HUES64 (cell line): ENCODE data around the gene INMT. TPM values are rescaled to one million over a fixed set of nuclear protein-coding genes. Genes with fewer than 3 reads are reported as not detected.

Experiments
- H3K27ac ChIP-seq: 2 replicates; pipeline ENCODE4 v1.7.0; 2013; ENCODE audit warnings: low read depth, low read length, inconsistent platforms
- H3K27me3 ChIP-seq: 2 replicates; pipeline ENCODE4 v1.6.1; 2013; ENCODE audit warnings: mild to moderate bottlenecking, low read length; ENCODE audit not compliant: insufficient read depth
- H3K36me3 ChIP-seq: 2 replicates; pipeline ENCODE4 v1.6.1; 2013; ENCODE audit warnings: mild to moderate bottlenecking, low read length; ENCODE audit not compliant: insufficient read depth
- H3K4me1 ChIP-seq: 2 replicates; pipeline ENCODE4 v1.6.1; 2013; ENCODE audit warnings: mild to moderate bottlenecking, low read length, moderate library complexity; ENCODE audit not compliant: insufficient read depth
- H3K4me3 ChIP-seq: 2 replicates; pipeline ENCODE4 v1.5.1; 2013; ENCODE audit warnings: mild to moderate bottlenecking, low read length, moderate library complexity
- H3K9ac ChIP-seq: 2 replicates; pipeline ENCODE4 v1.6.1; 2013; ENCODE audit warnings: mild to moderate bottlenecking, low read depth, low read length
- H3K9me3 ChIP-seq: 2 replicates; pipeline ENCODE4 v1.6.1; 2013; ENCODE audit warnings: low read depth, low read length; ENCODE audit not compliant: insufficient read depth
- WGBS: fragments of 150-250, 120-280 bp; methylation state at CpG from one replicate; pipeline ENCODE4 v1.1.7; 2013; ENCODE audit warnings: missing lambda C conversion rate; 5-methylcytosine and 5-hydroxymethylcytosine counted together
- polyA plus RNA-seq, 2 experiments: library from polyadenylated mRNA; stranded (reverse); fragments of 50-300 nt; gene quantifications; one replicate each; pipeline ENCODE4 v1.2.3, GENCODE V29; 2013

Gene INMT
- polyA plus RNA-seq (2013, experiment 1 of 2), result 0.25 TPM
- polyA plus RNA-seq (2013, experiment 2 of 2), result 0.51 TPM

- Histone ChIP-seq H3K4me3 (no peak within 1 kb of the TSS), H3K27ac (no peak within 1 kb of the TSS), H3K9me3 (no peaks in the 10 kb centered on the region), H3K36me3 (no peaks in the 10 kb centered on the region), H3K9ac (no peak within 1 kb of the TSS), H3K27me3 (no peaks in the 10 kb centered on the region), H3K4me1 (no peaks in the 10 kb centered on the region)
- WGBS, result 78% methylated on average over 6 of the region's 6 CpGs
Measured at GRCh38 chr7:30751696-30752273, at the start of gene INMT. Gene INMT, plus strand, starts transcription at chr7:30752135. Its CDS starts 16 bp downstream, at chr7:30752151.

- Histone ChIP-seq H3K4me1 (peaks cover 15% of the 10 kb centered on the region), H3K27me3 (no peaks in the 10 kb centered on the region), H3K4me3 (no peak overlapping the region), H3K36me3 (no peaks in the 10 kb centered on the region), H3K9me3 (no peaks in the 10 kb centered on the region), H3K9ac (no peak overlapping the region), H3K27ac (no peak overlapping the region)
- 100% methylated on average over 1 of the region's 1 CpG for WGBS
Measured at GRCh38 chr7:30702200-30702599, 49.7 kb upstream of the INMT start.

- WGBS, result 87% methylated on average over 4 of the region's 4 CpGs
- no peak overlapping the region for H3K9ac ChIP-seq
- H3K4me3 ChIP-seq, result no peak overlapping the region
- no peak overlapping the region for H3K27ac ChIP-seq
- no peaks in the 10 kb centered on the region for H3K27me3 ChIP-seq
- H3K4me1 ChIP-seq, result peaks cover 15% of the 10 kb centered on the region
- H3K9me3 ChIP-seq, result no peaks in the 10 kb centered on the region
- no peaks in the 10 kb centered on the region for H3K36me3 ChIP-seq
Measured at GRCh38 chr7:30703756-30704155, 48.2 kb upstream of the INMT start.

DNA sequence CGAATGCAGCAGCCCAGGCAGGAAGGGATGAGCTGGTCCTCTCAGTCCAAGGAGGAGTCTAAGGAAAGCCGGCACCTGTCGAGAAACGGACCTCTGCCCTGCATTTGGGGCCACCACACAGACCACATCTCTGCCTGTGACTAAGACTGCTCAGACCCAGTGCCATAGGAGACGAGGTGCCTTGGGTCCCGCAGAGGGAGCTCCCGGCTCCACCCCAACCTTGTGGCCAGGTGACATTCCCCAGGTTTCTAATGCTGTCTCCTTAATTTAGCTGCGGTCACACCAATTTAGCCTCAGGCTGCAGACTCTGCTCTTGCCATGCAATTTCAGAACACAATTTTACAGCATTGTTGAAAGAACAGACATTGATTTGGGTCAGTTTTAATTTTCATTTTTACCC lies 46.9 kb upstream of the INMT start:
- Histone ChIP-seq H3K9me3 (no peaks in the 10 kb centered on the region), H3K4me1 (peaks cover 21% of the 10 kb centered on the region), H3K27me3 (no peaks in the 10 kb centered on the region), H3K27ac (no peak overlapping the region), H3K36me3 (no peaks in the 10 kb centered on the region), H3K9ac (no peak overlapping the region), H3K4me3 (no peak overlapping the region)
- 91% methylated on average over 8 of the region's 8 CpGs for WGBS

DNA sequence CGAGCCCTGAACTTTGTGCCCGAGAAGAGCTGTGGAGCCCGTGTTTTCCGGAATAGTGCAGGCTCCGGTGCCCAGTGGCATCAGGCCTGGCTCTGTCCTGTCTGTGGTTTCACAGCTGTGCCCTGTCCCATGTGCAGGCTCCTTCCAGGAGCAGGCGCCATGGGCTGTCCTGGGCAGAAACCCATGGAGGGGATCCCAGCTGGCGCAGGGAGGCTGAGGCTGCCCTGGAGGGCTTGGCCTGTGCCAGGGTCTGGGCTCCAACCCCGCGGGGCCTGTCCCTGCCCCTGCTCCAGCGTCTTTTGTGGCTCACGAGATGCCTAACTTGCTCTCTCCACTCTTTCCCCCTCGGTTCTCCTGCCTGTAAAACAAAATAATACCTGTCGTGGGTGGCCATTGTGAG lies 46.3 kb upstream of the INMT start:
- no peaks in the 10 kb centered on the region for H3K36me3 ChIP-seq
- H3K4me1 ChIP-seq, result peaks cover 18% of the 10 kb centered on the region
- H3K4me3 ChIP-seq, result no peak overlapping the region
- H3K9ac ChIP-seq, result no peak overlapping the region
- H3K27me3 ChIP-seq, result no peaks in the 10 kb centered on the region
- WGBS, result 91% methylated on average over 13 of the region's 13 CpGs
- no peaks in the 10 kb centered on the region for H3K9me3 ChIP-seq
- H3K27ac ChIP-seq, result no peak overlapping the region

DNA sequence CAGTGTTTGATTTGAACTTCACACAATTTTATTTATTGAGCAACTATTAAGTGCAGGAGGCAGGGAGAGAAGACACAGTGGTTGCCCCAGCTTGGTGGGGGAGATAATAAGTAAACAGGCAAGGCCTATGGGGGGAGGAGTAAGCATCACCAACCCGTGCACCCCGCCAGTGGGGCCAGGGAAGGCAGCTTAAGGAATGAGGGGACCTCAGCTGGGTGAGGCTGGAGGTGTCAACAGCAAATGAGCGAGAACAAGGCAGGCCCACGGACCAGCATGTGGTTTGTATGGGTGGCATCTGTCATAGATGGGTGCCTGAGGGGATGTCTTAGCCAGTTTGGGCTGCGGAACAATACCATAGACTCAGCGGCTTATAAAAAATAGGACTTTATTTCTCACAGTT lies 45.6 kb upstream of the INMT start:
- Histone ChIP-seq H3K4me3 (no peak overlapping the region), H3K9me3 (no peaks in the 10 kb centered on the region), H3K27ac (no peak overlapping the region), H3K27me3 (no peaks in the 10 kb centered on the region), H3K4me1 (peaks cover 10% of the 10 kb centered on the region), H3K9ac (no peak overlapping the region), H3K36me3 (no peaks in the 10 kb centered on the region)
- 91% methylated on average over 6 of the region's 6 CpGs for WGBS

DNA sequence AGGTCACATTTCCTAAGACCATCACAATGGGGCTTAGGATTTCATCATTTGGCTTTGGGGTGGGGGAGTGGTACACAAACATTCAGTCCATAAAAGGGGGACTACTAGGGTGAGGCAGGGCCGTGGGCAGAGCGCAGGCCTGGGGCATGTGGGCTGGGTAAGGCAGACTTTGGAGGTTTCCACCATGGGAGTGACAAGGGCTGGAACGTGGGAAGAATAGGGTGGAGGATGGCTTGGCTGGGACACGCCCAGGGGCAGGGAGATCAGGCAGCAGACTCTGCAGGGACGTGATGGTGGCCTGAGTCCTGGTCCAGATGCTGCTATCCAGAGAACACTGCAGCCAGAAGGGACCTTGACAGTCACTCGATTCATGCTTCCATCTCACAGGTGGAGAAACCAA lies 45.0 kb upstream of the INMT start:
- no peaks in the 10 kb centered on the region for H3K27me3 ChIP-seq
- 83% methylated on average over 6 of the region's 6 CpGs for WGBS
- no peak overlapping the region for H3K4me3 ChIP-seq

GRCh38 chr7:30707391-30708357 lies 44.3 kb upstream of the INMT start:
- H3K9me3 ChIP-seq, result no peaks in the 10 kb centered on the region
- 87% methylated on average over 15 of the region's 16 CpGs for WGBS
- H3K9ac ChIP-seq, result no peak overlapping the region
- no peaks in the 10 kb centered on the region for H3K27me3 ChIP-seq
- no peak overlapping the region for H3K4me3 ChIP-seq
- no peaks in the 10 kb centered on the region for H3K36me3 ChIP-seq
- H3K27ac ChIP-seq, result no peak overlapping the region
- peaks cover 9% of the 10 kb centered on the region for H3K4me1 ChIP-seq

More for the DNA sequence above, 45.0 kb upstream of the INMT start:
- Histone ChIP-seq H3K9me3 (no peaks in the 10 kb centered on the region), H3K36me3 (no peaks in the 10 kb centered on the region), H3K9ac (no peak overlapping the region), H3K4me1 (peaks cover 9% of the 10 kb centered on the region), H3K27ac (no peak overlapping the region)

DNA sequence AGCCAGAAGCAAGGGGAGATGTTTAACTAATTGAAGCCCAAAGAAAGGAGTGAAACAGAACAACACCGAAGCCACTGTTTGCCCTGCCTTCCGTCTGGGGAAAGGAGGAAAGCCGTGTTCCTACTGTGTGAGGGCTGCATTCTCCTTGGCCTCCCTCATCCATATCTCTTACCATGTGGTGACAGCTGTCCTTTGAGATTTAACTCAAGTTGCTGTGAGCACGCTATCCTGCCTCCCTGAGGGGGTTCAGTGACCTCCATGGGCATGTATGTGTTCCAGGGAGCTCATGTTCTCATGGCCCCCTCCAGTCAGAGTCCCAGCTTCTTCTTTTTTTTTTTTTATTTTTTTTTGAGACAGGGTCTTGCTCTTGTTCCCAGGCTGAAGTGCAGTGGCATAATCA lies 43.5 kb upstream of the INMT start:
- H3K9ac ChIP-seq, result no peak overlapping the region
- H3K27me3 ChIP-seq, result no peaks in the 10 kb centered on the region
- no peaks in the 10 kb centered on the region for H3K36me3 ChIP-seq
- no peak overlapping the region for H3K4me3 ChIP-seq
- no peak overlapping the region for H3K27ac ChIP-seq
- WGBS, result 87% methylated on average over 3 of the region's 4 CpGs
- H3K9me3 ChIP-seq, result no peaks in the 10 kb centered on the region
- H3K4me1 ChIP-seq, result peaks cover 9% of the 10 kb centered on the region

DNA sequence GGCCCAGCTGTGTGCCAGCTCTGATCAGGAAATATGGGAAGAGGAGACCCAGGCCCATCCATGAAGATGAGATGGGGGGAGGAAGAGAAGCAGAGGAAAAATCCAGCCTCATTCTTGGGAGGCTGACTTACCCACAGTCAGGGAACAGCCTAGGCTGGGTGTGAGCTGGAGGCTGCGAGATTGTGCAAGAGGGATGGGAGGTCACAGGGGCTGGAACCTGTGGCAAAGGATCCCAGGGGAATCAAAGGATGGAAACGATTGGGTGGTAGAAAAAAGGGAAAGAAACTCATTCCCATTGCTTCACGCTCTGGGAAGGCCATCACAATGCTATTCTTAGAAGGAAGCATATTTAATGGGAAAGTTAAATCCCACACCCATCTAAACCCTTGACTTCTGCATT lies 43.0 kb upstream of the INMT start:
- Histone ChIP-seq H3K36me3 (no peaks in the 10 kb centered on the region), H3K27ac (no peak overlapping the region), H3K4me3 (no peak overlapping the region), H3K9me3 (no peaks in the 10 kb centered on the region), H3K27me3 (no peaks in the 10 kb centered on the region), H3K4me1 (peaks cover 9% of the 10 kb centered on the region), H3K9ac (no peak overlapping the region)
- 92% methylated on average over 3 of the region's 3 CpGs for WGBS

DNA sequence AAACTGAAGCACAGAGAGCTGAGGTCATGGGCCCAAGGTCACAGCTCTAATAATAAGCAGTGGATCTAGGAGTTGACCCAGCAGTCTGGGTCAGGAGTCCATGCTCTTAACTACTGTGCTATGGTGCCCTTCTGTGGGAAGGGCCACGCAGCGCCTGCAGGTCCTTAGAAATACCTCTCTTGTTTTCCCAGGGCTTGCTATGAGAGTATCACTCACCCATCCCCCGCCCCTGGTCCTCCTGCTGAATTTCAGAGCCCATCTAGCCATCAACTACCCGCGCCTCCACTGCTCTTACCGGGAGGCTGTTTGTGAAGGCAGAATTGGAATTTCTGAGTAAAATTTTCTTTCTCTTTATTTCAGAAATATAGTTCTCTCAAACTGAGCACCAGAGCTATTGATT lies 42.4 kb upstream of the INMT start:
- no peak overlapping the region for H3K4me3 ChIP-seq
- H3K27me3 ChIP-seq, result no peaks in the 10 kb centered on the region
- WGBS, result 54% methylated on average over 3 of the region's 6 CpGs
- no peaks in the 10 kb centered on the region for H3K9me3 ChIP-seq
- H3K9ac ChIP-seq, result no peak overlapping the region
- H3K4me1 ChIP-seq, result peaks cover 9% of the 10 kb centered on the region
- H3K36me3 ChIP-seq, result no peaks in the 10 kb centered on the region
- H3K27ac ChIP-seq, result no peak overlapping the region
